Measurements from ENCODE around the gene BRI3. TPM values are rescaled to one million over a fixed set of nuclear protein-coding genes. Genes with fewer than 3 reads are reported as not detected.

The BRI3 gene
- total RNA-seq, 1 experiment from 2014 or later = 102 TPM

- Histone ChIP-seq H3K4me3 (replicated peaks in 1 of 2; ENCODE audit: low read depth in 1 of 2, low read length in 2 of 2) (no peak overlapping the region), H3K4me1 (ENCODE audit: control insufficient read depth in 1 of 2, insufficient read depth in 2 of 2, low read length in 2 of 2) (no peaks in the 10 kb centered on the region), H3K9me2 (ENCODE audit: insufficient read depth) (no peaks in the 10 kb centered on the region), H3K9ac (ENCODE audit: low read length) (no peak overlapping the region), H3K4me2 (ENCODE audit: low read length) (no peak overlapping the region), H2AFZ (ENCODE audit: low read depth, low read length, poor library complexity, severe bottlenecking) (no peak overlapping the region), H3K79me2 (ENCODE audit: insufficient read depth, low read length) (no peaks in the 10 kb centered on the region), H3K9me3 (ENCODE audit: control insufficient read depth in 1 of 2, insufficient read depth in 1 of 2, low read depth in 1 of 2, low read length in 2 of 2) (no peaks in the 10 kb centered on the region), H3K27me3 (ENCODE audit: insufficient read depth, low read length) (no peaks in the 10 kb centered on the region), H4K20me1 (ENCODE audit: insufficient read depth) (no peaks in the 10 kb centered on the region), H3K36me3 (ENCODE audit: control insufficient read depth in 1 of 2, insufficient read depth in 2 of 2, low read length in 2 of 2) (no peaks in the 10 kb centered on the region; a peak in 1 of 4 replicates), H3K27ac (ENCODE audit: low read depth, low read length) (no peak overlapping the region)
- POLR2A ChIA-PET = no interaction called here
- DNase-seq (ENCODE audit: low read depth, low spot score) (no peak), ATAC-seq (no peak)
- intact Hi-C loops (cut with micrococcal nuclease) = no loop called here
- CTCF ChIA-PET = no interaction called here
- BruUV-seq (replicated peaks) = no TSS peak
- RAD21 ChIA-PET (ENCODE audit: low non-redundant PET in 1 of 2, low total read pairs in 2 of 2, uncharacterized antibody in 2 of 2, unreplicated experiment in 2 of 2) = no interaction called here
- TF ChIP-seq FOSL1 (IDR thresholded peaks at IDR 0.05; ENCODE audit: low read depth) (no peak), MAX (IDR thresholded peaks at IDR 0.05) (no peak), SP1 (IDR thresholded peaks at IDR 0.05; ENCODE audit: low read depth) (no peak), CBX3 (IDR thresholded peaks at IDR 0.05; ENCODE audit: low read depth) (no peak), YY1 (IDR thresholded peaks at IDR 0.05; ENCODE audit: extremely low read depth, insufficient replicate concordance, low read depth, low read length) (no peak), TCF7L2 (IDR thresholded peaks at IDR 0.05; ENCODE audit: borderline replicate concordance, extremely low read depth, insufficient read depth, insufficient read length) (no peak), SRF (IDR thresholded peaks at IDR 0.05; ENCODE audit: low read depth) (no peak), RAD21 (IDR thresholded peaks at IDR 0.05; ENCODE audit: low read depth) (no peak), CTCF (IDR thresholded peaks at IDR 0.05 in 2 of 3, conservative IDR thresholded peaks at IDR 0.05 in 1 of 3; ENCODE audit: borderline replicate concordance in 1 of 3, insufficient read depth in 1 of 3, low read depth in 2 of 3, low read length in 2 of 3) (no peak), POLR2AphosphoS5 (IDR thresholded peaks at IDR 0.05; ENCODE audit: low read depth, low read length) (no peak), ELF1 (IDR thresholded peaks at IDR 0.05; ENCODE audit: borderline replicate concordance, low read depth) (no peak), EZH2phosphoT487 (IDR thresholded peaks at IDR 0.05; ENCODE audit: borderline replicate concordance) (no peak), EGR1 (IDR thresholded peaks at IDR 0.05; ENCODE audit: low read depth) (no peak), EZH2 (IDR thresholded peaks at IDR 0.05) (no peak), ATF3 (IDR thresholded peaks at IDR 0.05) (no peak), REST (IDR thresholded peaks at IDR 0.05; ENCODE audit: low read depth) (no peak), CEBPB (IDR thresholded peaks at IDR 0.05; ENCODE audit: low read depth) (no peak), ZFX (IDR thresholded peaks at IDR 0.05) (no peak)
Observed at GRCh38 chr7:98238076-98238475, 43.4 kb upstream of the BRI3 start.

Data from HCT116 (cell line).